HTR-8/SVneo (cell line): ENCODE results near the gene SFXN5.
A peak's percentile ranks its signal among the peaks of the same experiment; 100 is the strongest.
"Not testable (repeated sequence)": the region's sequence is repeated elsewhere in the genome, so short reads cannot be mapped to it uniquely, and the experiment has no call there.

Experiments used
- DNase-seq: peaks from one replicate; pipeline ENCODE4 v3.0.0; 2011; ENCODE audit warnings: low spot score, mixed read lengths; ENCODE audit not compliant: insufficient read length
- FAIRE-seq: peaks from 2 replicates; lab custom pipeline; 2011; peaks lifted over from hg19 to GRCh38; lab: Jason Lieb, UNC

The SFXN5 gene

GRCh38 chr2:73101626-73102256 is 30.2 kb upstream of the SFXN5 start:
- FAIRE-seq (no peak), DNase-seq (no peak)

- DNase-seq = no peak
- no peak for FAIRE-seq
These were observed 29.4 kb upstream of the SFXN5 start for GRCh38 chr2:73100956-73101355.

- no peak for FAIRE-seq
These were observed 28.0 kb upstream of the SFXN5 start for GRCh38 chr2:73099486-73099885.

GRCh38 chr2:73095910-73096309 is 24.4 kb upstream of the SFXN5 start:
- FAIRE-seq (no peak), DNase-seq (no peak)

More at GRCh38 chr2:73099486-73099885, 28.0 kb upstream of the SFXN5 start:
- DNase-seq = no peak

GRCh38 chr2:73093601-73094218 is 22.2 kb upstream of the SFXN5 start:
- not testable (repeated sequence) for FAIRE-seq, DNase-seq

GRCh38 chr2:73092146-73092783 is 20.8 kb upstream of the SFXN5 start:
- DNase-seq = no peak
- no peak for FAIRE-seq

- DNase-seq (no peak), FAIRE-seq (no peak)
These were observed 20.2 kb upstream of the SFXN5 start for GRCh38 chr2:73091696-73092095.

- FAIRE-seq (no peak), DNase-seq (no peak)
These were observed 19.7 kb upstream of the SFXN5 start for GRCh38 chr2:73091164-73091563.

- DNase-seq = peak; percentile 96
- peak; percentile 85 for FAIRE-seq
These were observed 17.9 kb upstream of the SFXN5 start for GRCh38 chr2:73089270-73090030.

- no peak for DNase-seq
- FAIRE-seq = no peak
These were observed 17.2 kb upstream of the SFXN5 start for GRCh38 chr2:73088703-73089102.

- FAIRE-seq (no peak), DNase-seq (no peak)
These were observed 16.7 kb upstream of the SFXN5 start for GRCh38 chr2:73088211-73088610.

- DNase-seq = no peak
These were observed 15.8 kb upstream of the SFXN5 start for GRCh38 chr2:73087311-73087710.

GRCh38 chr2:73085691-73086090 is 14.2 kb upstream of the SFXN5 start:
- FAIRE-seq (no peak), DNase-seq (peak; percentile 82)

More at GRCh38 chr2:73087311-73087710, 15.8 kb upstream of the SFXN5 start:
- FAIRE-seq = no peak

GRCh38 chr2:73084971-73085370 is 13.5 kb upstream of the SFXN5 start:
- DNase-seq = no peak
- FAIRE-seq = no peak

GRCh38 chr2:73083886-73084800 is 12.6 kb upstream of the SFXN5 start:
- FAIRE-seq = peak; percentile 20
- no peak for DNase-seq

GRCh38 chr2:73082523-73083410 is 11.3 kb upstream of the SFXN5 start:
- no peak for DNase-seq
- no peak for FAIRE-seq

- DNase-seq (no peak), FAIRE-seq (no peak)
These were observed 9.7 kb upstream of the SFXN5 start for GRCh38 chr2:73081181-73081671.

GRCh38 chr2:73080321-73081131 is 9.0 kb upstream of the SFXN5 start:
- no peak for DNase-seq
- no peak for FAIRE-seq
